ENCODE results near the gene ACKR1.

ACKR1 gene

GRCh38 chr1:159173320-159173719 lies 31.4 kb upstream of the ACKR1 start:
- DNase-seq: no peak
- Histone ChIP-seq H3K27me3 (peaks cover 16% of the 10 kb centered on the region), H3K4me3 (ENCODE audit: low read depth, low read length) (no peak overlapping the region), H3K4me1 (no peaks in the 10 kb centered on the region), H3K36me3 (no peaks in the 10 kb centered on the region), H3K9me3 (no peaks in the 10 kb centered on the region)
- TF ChIP-seq CTCF (IDR thresholded peaks at IDR 0.05; ENCODE audit: low read depth, low read length): no peak

- TF ChIP-seq CTCF (IDR thresholded peaks at IDR 0.05; ENCODE audit: low read depth, low read length): no peak
- Histone ChIP-seq H3K4me1 (no peaks in the 10 kb centered on the region), H3K4me3 (ENCODE audit: low read depth, low read length) (no peak overlapping the region), H3K36me3 (no peaks in the 10 kb centered on the region), H3K27me3 (peaks cover 16% of the 10 kb centered on the region), H3K9me3 (no peaks in the 10 kb centered on the region)
- DNase-seq: no peak
These were observed 29.1 kb upstream of the ACKR1 start for GRCh38 chr1:159175571-159175970.

GRCh38 chr1:159177272-159177907 lies 27.3 kb upstream of the ACKR1 start:
- Histone ChIP-seq H3K9me3 (no peaks in the 10 kb centered on the region), H3K36me3 (no peaks in the 10 kb centered on the region), H3K4me3 (ENCODE audit: low read depth, low read length) (no peak overlapping the region), H3K4me1 (no peaks in the 10 kb centered on the region), H3K27me3 (peaks cover 1% of the 10 kb centered on the region)
- no peak for DNase-seq
- TF ChIP-seq CTCF (IDR thresholded peaks at IDR 0.05; ENCODE audit: low read depth, low read length): no peak

- Histone ChIP-seq H3K4me1 (no peaks in the 10 kb centered on the region), H3K27me3 (no peaks in the 10 kb centered on the region), H3K9me3 (no peaks in the 10 kb centered on the region), H3K4me3 (ENCODE audit: low read depth, low read length) (no peak overlapping the region), H3K36me3 (no peaks in the 10 kb centered on the region)
- no peak for DNase-seq
- no peak for TF ChIP-seq CTCF (IDR thresholded peaks at IDR 0.05; ENCODE audit: low read depth, low read length)
These were observed 24.8 kb upstream of the ACKR1 start for GRCh38 chr1:159179906-159180305.

- TF ChIP-seq CTCF (IDR thresholded peaks at IDR 0.05; ENCODE audit: low read depth, low read length): no peak
- no peak for DNase-seq
- H3K27me3 ChIP-seq: no peaks in the 10 kb centered on the region
These were observed 24.2 kb upstream of the ACKR1 start for GRCh38 chr1:159180516-159180915.

GRCh38 chr1:159181328-159182024 lies 23.2 kb upstream of the ACKR1 start:
- TF ChIP-seq CTCF (IDR thresholded peaks at IDR 0.05; ENCODE audit: low read depth, low read length): no peak
- no peak for DNase-seq
- no peaks in the 10 kb centered on the region for H3K27me3 ChIP-seq

More at GRCh38 chr1:159180516-159180915, 24.2 kb upstream of the ACKR1 start:
- Histone ChIP-seq H3K4me1 (no peaks in the 10 kb centered on the region), H3K4me3 (ENCODE audit: low read depth, low read length) (no peak overlapping the region), H3K9me3 (no peaks in the 10 kb centered on the region), H3K36me3 (no peaks in the 10 kb centered on the region)

More at GRCh38 chr1:159181328-159182024, 23.2 kb upstream of the ACKR1 start:
- Histone ChIP-seq H3K36me3 (no peaks in the 10 kb centered on the region), H3K4me3 (ENCODE audit: low read depth, low read length) (no peak overlapping the region), H3K4me1 (no peaks in the 10 kb centered on the region), H3K9me3 (no peaks in the 10 kb centered on the region)

Data from BE2C (cell line).